Psoas muscle (tissue), 8 donors: ENCODE data around the gene HOMER2. TPM values are rescaled to one million over a fixed set of nuclear protein-coding genes. Genes with fewer than 3 reads are reported as not detected.

Experiments
- ATAC-seq, 4 donors: fragments of 200-7000 bp; cut with Tn5 transposase; one replicate each; pipeline ENCODE4 v1.9.1; 2020; ENCODE audit warnings: moderate library complexity in 3 of 4, mild to moderate bottlenecking in 2 of 4
- DNase-seq, 2 donors: peaks; one replicate each; pipeline ENCODE4 v3.0.0-alpha.2; 2020
- H3K27ac ChIP-seq: fragments of 200-600 bp; one replicate; pipeline ENCODE4 v1.8.0; 2022
- H3K27me3 ChIP-seq, 3 donors: fragments of 200-600 bp in 1 of 3; one replicate each; pipeline versions ENCODE4 v1.6.1 to v1.8.0; 2013 to 2022; ENCODE audit warnings: low read length in 2 of 3, mild to moderate bottlenecking in 2 of 3, moderate library complexity in 1 of 3; ENCODE audit not compliant: insufficient read depth in 3 of 3
- H3K36me3 ChIP-seq, 2 donors: fragments of 200-600 bp in 1 of 2; one replicate each; pipeline versions ENCODE4 v1.6.1 to v1.8.0; 2013 to 2022; ENCODE audit warnings: low read depth in 1 of 2, mild to moderate bottlenecking in 1 of 2, moderate library complexity in 1 of 2; ENCODE audit not compliant: insufficient read depth in 1 of 2
- H3K4me1 ChIP-seq: fragments of 200-600 bp; one replicate; pipeline ENCODE4 v1.8.0; 2022
- H3K4me3 ChIP-seq: fragments of 200-600 bp; one replicate; pipeline ENCODE4 v1.8.0; 2022; ENCODE audit warnings: mild to moderate bottlenecking
- H3K9me3 ChIP-seq: fragments of 200-600 bp; one replicate; pipeline ENCODE4 v1.8.0; 2022
- CTCF ChIP-seq: fragments of 200-600 bp; IDR thresholded peaks from one replicate; pipeline ENCODE4 v1.8.0; 2022; ENCODE audit warnings: antibody characterized with exemption
- WGBS, 3 donors: extraction: QIAGEN DNeasy Blood & Tissue Kit; methylation state at CpG; one replicate each; pipeline versions ENCODE4 v1.1.6 to v1.1.7; 2013; 5-methylcytosine and 5-hydroxymethylcytosine counted together
- intact Hi-C, 2 donors: fragments of 100-400 bp; cut with DNase I; formaldehyde crosslinking; loops; one replicate each; pipeline versions ENCODE4 v1.11.0 to v1.14.2; 2022
- polyA plus RNA-seq, 3 donors: library from polyadenylated mRNA; stranded (reverse); fragments of 200-250 nt; gene quantifications; one replicate each; pipeline ENCODE4 v1.2.3, GENCODE V29; 2013
- total RNA-seq, 4 donors: library from RNA; stranded (reverse); fragmentation: NEBNext Ultra II Directional in 2 of 4; extraction: Animal tissue kit (Norgen Biotek cat#: 25700) in 2 of 4; gene quantifications; one replicate each; pipeline versions ENCODE4 v1.2.1 to v1.2.4, GENCODE V29; 2021 to 2023
- donor health status: healthy with polysubstance abuse.
- donor health status: DM: no; HTN: no; CAD: no; lungs with moderate emphysema.
- donor health status: Bipolar disorder and iron deficiency.
- donor health status: healthy.
- donor health status: DM: yes; HTN: yes; CAD: no.
- donor health status: DM: no; HTN: no; CAD: no.
- donor health status: DM: no; HTN: no; CAD: no.
- donor health status: DM: yes; HTN: yes; CAD: no.

The HOMER2 gene
- total and polyA plus RNA-seq, 7 donors, result 27.2 to 119 (median 53.9) TPM

- intact Hi-C loops, result loop anchor here in 1 of 2 donors (5.0 kb wide), 1 partner anchor 93 kb away; no protein-coding TSS in a partner anchor
- Histone ChIP-seq H3K27me3 (no peaks in the 10 kb centered on the region), H3K36me3 (no peaks in the 10 kb centered on the region), H3K27ac (peak overlapping the region; percentile 76), H3K4me1 (peaks cover 34% of the 10 kb centered on the region), H3K9me3 (no peaks in the 10 kb centered on the region), H3K4me3 (no peak overlapping the region)
- WGBS, 3 donors, result 21 to 45% (median 42%) methylated on average over 3 of the region's 3 CpGs
- no peak for TF ChIP-seq CTCF
- ATAC-seq (peak; percentile 70 to 93 (median 81)), DNase-seq (no peak)
Measured at GRCh38 chr15:82970078-82970686, 17.7 kb upstream of the HOMER2 start.

- no peak overlapping the region for H3K4me3 ChIP-seq
- ATAC-seq (no peak), DNase-seq (no peak)
- peaks cover 34% of the 10 kb centered on the region for H3K4me1 ChIP-seq
- H3K27me3 ChIP-seq, result no peaks in the 10 kb centered on the region
- H3K27ac ChIP-seq, result peak overlapping the region; percentile 76
- no peaks in the 10 kb centered on the region for H3K36me3 ChIP-seq
- no peak for TF ChIP-seq CTCF
- intact Hi-C loops, result no loop called here
- H3K9me3 ChIP-seq, result no peaks in the 10 kb centered on the region
- 80 to 84% (median 82%) methylated on average over 7 of the region's 7 CpGs for WGBS, 3 donors
Measured at GRCh38 chr15:82969353-82969752, 16.8 kb upstream of the HOMER2 start.

- no peaks in the 10 kb centered on the region for H3K27me3 ChIP-seq
- no peak for TF ChIP-seq CTCF
- H3K27ac ChIP-seq, result peak overlapping the region; percentile 50
- DNase-seq (no peak), ATAC-seq (peak in 1 of 4 donors; percentile 29)
- no peaks in the 10 kb centered on the region for H3K9me3 ChIP-seq
- WGBS, 3 donors, result 82 to 87% (median 85%) methylated on average over 4 of the region's 4 CpGs
- H3K36me3 ChIP-seq, result no peaks in the 10 kb centered on the region
- intact Hi-C loops, result no loop called here
- no peak overlapping the region for H3K4me3 ChIP-seq
- H3K4me1 ChIP-seq, result peaks cover 40% of the 10 kb centered on the region
Measured at GRCh38 chr15:82968066-82968465, 15.5 kb upstream of the HOMER2 start.

GRCh38 chr15:82966671-82967071, 14.2 kb upstream of the HOMER2 start:
- no peak for DNase-seq
- 69 to 85% (median 73%) methylated on average over 4 of the region's 4 CpGs for WGBS, 3 donors
- H3K27me3 ChIP-seq, result no peaks in the 10 kb centered on the region
- no peak for ATAC-seq
- no peak overlapping the region for H3K27ac ChIP-seq
- H3K9me3 ChIP-seq, result no peaks in the 10 kb centered on the region
- H3K36me3 ChIP-seq, result no peaks in the 10 kb centered on the region
- H3K4me3 ChIP-seq, result no peak overlapping the region
- no peak for TF ChIP-seq CTCF
- H3K4me1 ChIP-seq, result peaks cover 33% of the 10 kb centered on the region
- intact Hi-C loops, result no loop called here

GRCh38 chr15:82964890-82965289, 12.4 kb upstream of the HOMER2 start:
- intact Hi-C loops, result no loop called here
- DNase-seq (no peak), ATAC-seq (no peak)
- WGBS, 3 donors, result 95 to 99% (median 96%) methylated on average over 5 of the region's 5 CpGs
- no peak for TF ChIP-seq CTCF
- Histone ChIP-seq H3K27me3 (no peaks in the 10 kb centered on the region), H3K4me1 (peaks cover 18% of the 10 kb centered on the region), H3K4me3 (no peak overlapping the region), H3K27ac (peak overlapping the region; percentile 76), H3K9me3 (no peaks in the 10 kb centered on the region), H3K36me3 (no peaks in the 10 kb centered on the region)
